ENCODE measurements around the gene TMEM200A.

TMEM200A gene

DNA sequence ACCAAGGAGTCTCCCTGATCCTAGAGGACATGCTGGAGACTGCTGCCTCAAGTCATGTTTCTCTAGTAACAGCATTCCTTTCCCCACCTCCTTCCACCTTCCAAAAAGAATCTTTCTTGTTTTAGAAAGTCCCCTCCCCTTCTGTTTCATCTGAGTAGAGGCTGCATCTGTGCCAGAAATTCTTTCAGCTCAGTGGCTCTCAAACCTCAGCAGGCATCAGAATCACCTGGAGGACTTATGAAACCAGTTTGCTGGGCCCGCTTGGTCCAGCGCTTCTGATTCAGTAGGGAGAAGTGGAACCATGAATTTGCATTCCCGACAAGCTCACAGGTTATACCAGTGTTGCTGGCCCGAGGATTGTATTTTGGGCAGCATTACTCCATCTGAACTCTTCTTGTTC, 55.1 kb downstream of the TMEM200A start:
- no peak overlapping the region for H2AK5ac ChIP-seq (ENCODE audit: low read depth, low read length)
- H3K4ac ChIP-seq (ENCODE audit: low read length) = no peak overlapping the region
- no CpG with 5 or more reads among the region's 4 CpGs for WGBS, 2 donors (ENCODE audit: extremely low coverage in 2 of 2, insufficient read length in 2 of 2, insufficient replicate concordance in 1 of 2)
- no peak overlapping the region for H2BK5ac ChIP-seq (ENCODE audit: low read length)
- H3K27me3 ChIP-seq (ENCODE audit: control insufficient read depth in 3 of 3, insufficient read depth in 3 of 3, low read depth in 1 of 3, low read length in 3 of 3) = no peaks in the 10 kb centered on the region
- H3K9ac ChIP-seq (ENCODE audit: low read depth, low read length, poor library complexity) = no peak overlapping the region
- H2BK120ac ChIP-seq (ENCODE audit: low read depth, low read length) = no peak overlapping the region
- no peak overlapping the region for H2AFZ ChIP-seq (ENCODE audit: low read length)
- no peak overlapping the region for H2BK12ac ChIP-seq (ENCODE audit: low read length)
- no peak overlapping the region for H2BK15ac ChIP-seq (ENCODE audit: low read length)
- H4K91ac ChIP-seq (ENCODE audit: low read depth, low read length, poor library complexity) = no peak overlapping the region
- no peak overlapping the region for H3K14ac ChIP-seq (ENCODE audit: low read length)
- no peak overlapping the region for H3K4me2 ChIP-seq (ENCODE audit: insufficient read depth, low read length, poor library complexity, severe bottlenecking)
- H3K4me1 ChIP-seq (ENCODE audit: control insufficient read depth in 2 of 2, insufficient read depth in 1 of 2, low read depth in 1 of 2, low read length in 2 of 2) = peaks cover 0 to 5% of the 10 kb centered on the region in 2 donors
- DNase-seq (ENCODE audit: low spot score) = no peak
- H3K4me3 ChIP-seq (ENCODE audit: low read length in 2 of 2) = no peak overlapping the region
- no peak overlapping the region for H3K27ac ChIP-seq (replicated peaks; ENCODE audit: low read length)
- no peaks in the 10 kb centered on the region for H3K79me1 ChIP-seq (ENCODE audit: low read depth, low read length)
- H4K8ac ChIP-seq (ENCODE audit: low read depth, low read length) = no peak overlapping the region
- H3K9me3 ChIP-seq (replicated peaks in 1 of 2; ENCODE audit: control insufficient read depth in 2 of 2, insufficient read depth in 1 of 2, low read depth in 1 of 2, low read length in 2 of 2) = no peaks in the 10 kb centered on the region
- H3K23ac ChIP-seq (ENCODE audit: low read depth, low read length, poor library complexity) = no peak overlapping the region
- H3K18ac ChIP-seq (ENCODE audit: low read length) = peak overlapping the region; percentile 64
- no peaks in the 10 kb centered on the region for H3K36me3 ChIP-seq (replicated peaks in 1 of 2; ENCODE audit: control insufficient read depth in 2 of 2, insufficient read depth in 2 of 2, low read length in 2 of 2)

DNA sequence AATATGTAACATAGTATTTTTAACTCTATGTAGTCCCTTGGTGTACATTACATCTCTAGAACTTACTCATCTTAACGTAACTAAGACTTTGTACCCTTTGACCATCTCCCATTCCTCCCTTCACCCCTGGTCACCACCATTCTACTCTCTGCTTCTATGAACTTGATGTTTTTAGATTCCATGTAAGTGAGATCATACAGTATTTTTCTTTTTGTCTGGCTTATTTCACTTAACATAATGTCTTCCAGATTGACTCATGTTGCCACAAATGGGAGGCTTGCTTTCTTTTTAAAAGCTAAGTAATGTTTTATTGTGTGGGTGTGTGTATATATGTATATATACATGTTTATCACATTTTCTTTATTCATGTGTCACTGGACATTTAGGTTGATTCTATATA, 55.8 kb downstream of the TMEM200A start:
- H4K8ac ChIP-seq (ENCODE audit: low read depth, low read length) = no peak overlapping the region
- no peak overlapping the region for H2AFZ ChIP-seq (ENCODE audit: low read length)
- H2BK12ac ChIP-seq (ENCODE audit: low read length) = no peak overlapping the region
- H4K91ac ChIP-seq (ENCODE audit: low read depth, low read length, poor library complexity) = no peak overlapping the region
- no peak overlapping the region for H2BK15ac ChIP-seq (ENCODE audit: low read length)
- no peak overlapping the region for H2BK120ac ChIP-seq (ENCODE audit: low read depth, low read length)
- no peak overlapping the region for H3K27ac ChIP-seq (replicated peaks; ENCODE audit: low read length)
- H2AK5ac ChIP-seq (ENCODE audit: low read depth, low read length) = no peak overlapping the region
- no peak overlapping the region for H2BK5ac ChIP-seq (ENCODE audit: low read length)
- DNase-seq (ENCODE audit: low spot score) = no peak
- no peaks in the 10 kb centered on the region for H3K36me3 ChIP-seq (replicated peaks in 1 of 2; ENCODE audit: control insufficient read depth in 2 of 2, insufficient read depth in 2 of 2, low read length in 2 of 2)
- no peak overlapping the region for H3K9ac ChIP-seq (ENCODE audit: low read depth, low read length, poor library complexity)
- no peak overlapping the region for H3K14ac ChIP-seq (ENCODE audit: low read length)
- H3K4me1 ChIP-seq (ENCODE audit: control insufficient read depth in 2 of 2, insufficient read depth in 1 of 2, low read depth in 1 of 2, low read length in 2 of 2) = peaks cover 0 to 6% of the 10 kb centered on the region in 2 donors
- no peak overlapping the region for H3K4me2 ChIP-seq (ENCODE audit: insufficient read depth, low read length, poor library complexity, severe bottlenecking)
- H3K79me1 ChIP-seq (ENCODE audit: low read depth, low read length) = no peaks in the 10 kb centered on the region
- H3K4me3 ChIP-seq (ENCODE audit: low read length in 2 of 2) = no peak overlapping the region
- no peaks in the 10 kb centered on the region for H3K9me3 ChIP-seq (replicated peaks in 1 of 2; ENCODE audit: control insufficient read depth in 2 of 2, insufficient read depth in 1 of 2, low read depth in 1 of 2, low read length in 2 of 2)
- H3K27me3 ChIP-seq (ENCODE audit: control insufficient read depth in 3 of 3, insufficient read depth in 3 of 3, low read depth in 1 of 3, low read length in 3 of 3) = no peaks in the 10 kb centered on the region
- no peak overlapping the region for H3K4ac ChIP-seq (ENCODE audit: low read length)
- no CpG with 5 or more reads among the region's 1 CpG for WGBS, 2 donors (ENCODE audit: extremely low coverage in 2 of 2, insufficient read length in 2 of 2, insufficient replicate concordance in 1 of 2)
- no peak overlapping the region for H3K18ac ChIP-seq (ENCODE audit: low read length)
- no peak overlapping the region for H3K23ac ChIP-seq (ENCODE audit: low read depth, low read length, poor library complexity)

DNA sequence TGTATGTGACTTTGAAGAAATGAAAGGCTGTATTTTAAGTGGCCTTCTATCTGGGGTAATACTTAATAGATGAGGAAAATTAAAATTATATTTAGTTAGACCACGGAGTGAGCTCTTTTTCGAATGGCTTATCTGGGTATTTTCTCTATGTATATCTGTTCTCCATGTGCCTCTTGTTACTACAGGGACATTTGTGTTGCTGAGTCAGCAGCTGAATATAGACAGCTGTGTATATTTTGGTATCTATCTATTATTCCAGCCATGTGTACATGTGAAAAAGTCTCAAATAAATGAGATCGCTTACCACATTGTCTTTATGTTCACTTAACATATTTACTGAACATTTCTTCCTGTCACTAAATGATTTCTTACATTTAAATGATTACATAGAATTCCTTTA, 57.2 kb downstream of the TMEM200A start:
- H2AFZ ChIP-seq (ENCODE audit: low read length) = no peak overlapping the region
- no peak overlapping the region for H3K4me3 ChIP-seq (ENCODE audit: low read length in 2 of 2)
- H2BK5ac ChIP-seq (ENCODE audit: low read length) = no peak overlapping the region
- H3K27ac ChIP-seq (replicated peaks; ENCODE audit: low read length) = no peak overlapping the region
- no peak overlapping the region for H3K18ac ChIP-seq (ENCODE audit: low read length)
- no peaks in the 10 kb centered on the region for H3K9me3 ChIP-seq (replicated peaks in 1 of 2; ENCODE audit: control insufficient read depth in 2 of 2, insufficient read depth in 1 of 2, low read depth in 1 of 2, low read length in 2 of 2)
- H3K27me3 ChIP-seq (ENCODE audit: control insufficient read depth in 3 of 3, insufficient read depth in 3 of 3, low read depth in 1 of 3, low read length in 3 of 3) = no peaks in the 10 kb centered on the region
- H3K14ac ChIP-seq (ENCODE audit: low read length) = no peak overlapping the region
- no peak overlapping the region for H2BK120ac ChIP-seq (ENCODE audit: low read depth, low read length)
- no peaks in the 10 kb centered on the region for H3K36me3 ChIP-seq (replicated peaks in 1 of 2; ENCODE audit: control insufficient read depth in 2 of 2, insufficient read depth in 2 of 2, low read length in 2 of 2)
- H4K8ac ChIP-seq (ENCODE audit: low read depth, low read length) = no peak overlapping the region
- H3K4ac ChIP-seq (ENCODE audit: low read length) = no peak overlapping the region
- H3K4me2 ChIP-seq (ENCODE audit: insufficient read depth, low read length, poor library complexity, severe bottlenecking) = no peak overlapping the region
- no peak for DNase-seq (ENCODE audit: low spot score)
- peaks cover 0 to 6% of the 10 kb centered on the region in 2 donors for H3K4me1 ChIP-seq (ENCODE audit: control insufficient read depth in 2 of 2, insufficient read depth in 1 of 2, low read depth in 1 of 2, low read length in 2 of 2)
- no peak overlapping the region for H2BK15ac ChIP-seq (ENCODE audit: low read length)
- no peak overlapping the region for H4K91ac ChIP-seq (ENCODE audit: low read depth, low read length, poor library complexity)
- no CpG with 5 or more reads among the region's 3 CpGs for WGBS, 2 donors (ENCODE audit: extremely low coverage in 2 of 2, insufficient read length in 2 of 2, insufficient replicate concordance in 1 of 2)
- no peak overlapping the region for H3K9ac ChIP-seq (ENCODE audit: low read depth, low read length, poor library complexity)
- H3K79me1 ChIP-seq (ENCODE audit: low read depth, low read length) = no peaks in the 10 kb centered on the region
- no peak overlapping the region for H2AK5ac ChIP-seq (ENCODE audit: low read depth, low read length)
- H2BK12ac ChIP-seq (ENCODE audit: low read length) = no peak overlapping the region
- H3K23ac ChIP-seq (ENCODE audit: low read depth, low read length, poor library complexity) = no peak overlapping the region

DNA sequence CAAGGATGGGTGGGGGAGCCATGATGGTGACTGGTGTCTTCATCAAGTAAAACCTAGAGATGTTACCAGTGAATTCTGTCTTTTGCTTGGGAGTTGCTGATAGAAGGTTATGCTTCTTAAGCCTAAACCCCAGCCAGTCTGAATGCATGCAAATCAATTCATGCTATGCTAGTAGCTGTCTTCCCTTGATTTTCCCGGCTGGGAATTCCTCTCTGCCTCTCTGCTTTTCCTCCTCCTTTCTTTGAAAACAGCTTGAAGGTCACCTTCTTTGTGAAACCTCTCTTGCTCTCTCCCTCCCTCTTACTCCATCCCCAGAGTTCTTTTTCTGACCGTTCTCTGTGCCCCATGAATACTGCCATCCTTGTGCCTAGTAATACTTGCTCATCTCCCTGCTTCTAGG, 58.9 kb downstream of the TMEM200A start:
- Histone ChIP-seq H3K36me3 (replicated peaks in 1 of 2; ENCODE audit: control insufficient read depth in 2 of 2, insufficient read depth in 2 of 2, low read length in 2 of 2) (no peaks in the 10 kb centered on the region), H3K23ac (ENCODE audit: low read depth, low read length, poor library complexity) (no peak overlapping the region), H4K91ac (ENCODE audit: low read depth, low read length, poor library complexity) (no peak overlapping the region), H2BK120ac (ENCODE audit: low read depth, low read length) (no peak overlapping the region), H3K4me1 (ENCODE audit: control insufficient read depth in 2 of 2, insufficient read depth in 1 of 2, low read depth in 1 of 2, low read length in 2 of 2) (peaks cover 0 to 6% of the 10 kb centered on the region in 2 donors), H2BK15ac (ENCODE audit: low read length) (no peak overlapping the region), H3K14ac (ENCODE audit: low read length) (no peak overlapping the region), H3K18ac (ENCODE audit: low read length) (no peak overlapping the region), H3K4me3 (ENCODE audit: low read length in 2 of 2) (no peak overlapping the region), H2BK5ac (ENCODE audit: low read length) (no peak overlapping the region), H2AK5ac (ENCODE audit: low read depth, low read length) (no peak overlapping the region), H2AFZ (ENCODE audit: low read length) (no peak overlapping the region), H3K27me3 (ENCODE audit: control insufficient read depth in 3 of 3, insufficient read depth in 3 of 3, low read depth in 1 of 3, low read length in 3 of 3) (no peaks in the 10 kb centered on the region), H4K8ac (ENCODE audit: low read depth, low read length) (no peak overlapping the region), H3K4me2 (ENCODE audit: insufficient read depth, low read length, poor library complexity, severe bottlenecking) (no peak overlapping the region), H3K9ac (ENCODE audit: low read depth, low read length, poor library complexity) (no peak overlapping the region), H2BK12ac (ENCODE audit: low read length) (no peak overlapping the region), H3K79me1 (ENCODE audit: low read depth, low read length) (no peaks in the 10 kb centered on the region), H3K9me3 (replicated peaks in 1 of 2; ENCODE audit: control insufficient read depth in 2 of 2, insufficient read depth in 1 of 2, low read depth in 1 of 2, low read length in 2 of 2) (no peaks in the 10 kb centered on the region), H3K27ac (replicated peaks; ENCODE audit: low read length) (no peak overlapping the region), H3K4ac (ENCODE audit: low read length) (no peak overlapping the region)
- WGBS, 2 donors (ENCODE audit: extremely low coverage in 2 of 2, insufficient read length in 2 of 2, insufficient replicate concordance in 1 of 2) = no CpG with 5 or more reads among the region's 2 CpGs
- DNase-seq (ENCODE audit: low spot score) = no peak

Data from neuronal stem cell (in vitro differentiated cells).